GM19324 (cell line): ENCODE measurements around the gene GAB2.

ENCODE experiments used
- ATAC-seq: cut with Tn5 transposase; IDR thresholded peaks from one replicate; pipeline ENCODE4 v1.9.1; 2021; ENCODE audit warnings: mild to moderate bottlenecking, moderate library complexity; ENCODE audit not compliant: unreplicated experiment, low FRiP score

Gene GAB2

DNA sequence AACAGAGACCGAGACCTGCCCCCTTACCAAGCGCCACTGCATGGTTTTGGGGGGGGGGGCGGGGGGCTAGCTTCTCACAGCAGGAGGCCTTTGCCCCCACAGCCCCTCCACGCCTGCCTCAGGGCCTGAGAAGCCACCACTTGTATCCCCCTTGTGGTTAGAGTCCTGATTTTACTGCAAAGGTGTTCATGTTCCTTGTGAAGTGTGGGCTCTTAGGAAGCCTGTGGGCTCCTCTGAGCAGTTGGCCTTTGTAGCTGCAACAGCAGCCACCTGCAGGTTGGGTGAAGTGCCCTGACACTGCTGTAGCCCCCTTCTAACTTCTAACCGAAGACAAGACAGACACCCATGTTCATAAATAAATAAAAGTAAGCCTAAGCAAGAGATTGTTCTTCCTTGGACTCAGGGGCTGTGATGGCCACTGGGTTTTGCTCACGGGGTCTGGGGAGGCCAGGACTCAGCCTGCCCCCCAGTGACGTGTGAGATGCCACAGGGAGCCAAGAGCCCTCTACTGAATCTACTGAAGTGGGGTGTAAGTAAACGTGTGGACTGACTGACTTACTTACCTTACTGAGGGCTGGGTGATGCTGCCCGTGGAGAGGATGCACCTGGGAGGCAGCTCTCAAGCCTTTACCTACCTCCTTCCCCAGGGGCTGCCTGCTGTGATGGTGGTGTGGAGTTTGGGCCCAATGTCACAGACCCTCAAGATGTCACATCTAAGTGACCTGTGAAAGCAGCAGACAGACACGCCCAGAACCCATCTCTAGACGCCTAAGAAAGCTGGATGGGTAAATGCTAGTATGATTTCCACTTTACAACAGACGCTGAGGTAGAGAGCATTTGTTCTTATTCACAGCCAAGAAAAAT, 203.1 kb downstream of the GAB2 start:
- no peak for ATAC-seq

DNA sequence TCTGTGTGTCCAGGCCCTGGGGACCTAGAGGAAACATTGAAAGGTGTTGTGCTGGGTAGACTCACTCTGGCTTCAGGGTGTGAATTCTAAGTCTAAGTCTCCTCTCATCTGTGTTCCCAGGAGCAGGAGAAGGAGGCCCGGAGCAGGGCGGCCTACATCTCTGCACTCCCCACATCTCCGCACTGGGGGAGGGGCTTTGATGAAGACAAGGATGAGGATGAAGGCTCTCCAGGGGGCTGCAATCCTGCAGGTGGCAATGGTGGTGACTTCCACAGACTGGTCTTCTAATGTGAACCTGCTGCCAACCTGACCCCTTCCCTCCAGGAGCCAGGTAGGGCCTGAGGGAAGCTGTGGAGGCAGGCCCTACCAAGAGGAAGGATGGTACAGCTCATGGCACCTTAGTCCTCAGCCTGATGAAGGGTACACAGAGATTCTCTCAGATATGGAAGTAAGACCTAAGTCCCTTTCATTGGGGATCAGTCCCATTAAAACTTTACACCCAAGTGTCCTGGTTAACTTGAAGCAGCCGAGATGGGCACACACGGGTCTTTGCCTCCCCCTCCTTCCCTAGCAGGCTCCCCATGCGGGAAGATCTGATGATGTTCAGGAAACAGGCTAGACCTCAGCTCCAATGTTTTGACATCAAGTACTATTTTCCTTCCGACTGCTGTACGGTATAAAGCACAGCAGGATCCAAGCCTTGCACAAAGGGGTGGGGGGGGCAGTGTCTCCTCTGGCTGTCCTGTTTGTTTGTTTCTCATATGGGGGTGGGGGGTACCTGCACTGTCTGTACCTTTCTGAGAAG, 203.9 kb downstream of the GAB2 start:
- no peak for ATAC-seq

DNA sequence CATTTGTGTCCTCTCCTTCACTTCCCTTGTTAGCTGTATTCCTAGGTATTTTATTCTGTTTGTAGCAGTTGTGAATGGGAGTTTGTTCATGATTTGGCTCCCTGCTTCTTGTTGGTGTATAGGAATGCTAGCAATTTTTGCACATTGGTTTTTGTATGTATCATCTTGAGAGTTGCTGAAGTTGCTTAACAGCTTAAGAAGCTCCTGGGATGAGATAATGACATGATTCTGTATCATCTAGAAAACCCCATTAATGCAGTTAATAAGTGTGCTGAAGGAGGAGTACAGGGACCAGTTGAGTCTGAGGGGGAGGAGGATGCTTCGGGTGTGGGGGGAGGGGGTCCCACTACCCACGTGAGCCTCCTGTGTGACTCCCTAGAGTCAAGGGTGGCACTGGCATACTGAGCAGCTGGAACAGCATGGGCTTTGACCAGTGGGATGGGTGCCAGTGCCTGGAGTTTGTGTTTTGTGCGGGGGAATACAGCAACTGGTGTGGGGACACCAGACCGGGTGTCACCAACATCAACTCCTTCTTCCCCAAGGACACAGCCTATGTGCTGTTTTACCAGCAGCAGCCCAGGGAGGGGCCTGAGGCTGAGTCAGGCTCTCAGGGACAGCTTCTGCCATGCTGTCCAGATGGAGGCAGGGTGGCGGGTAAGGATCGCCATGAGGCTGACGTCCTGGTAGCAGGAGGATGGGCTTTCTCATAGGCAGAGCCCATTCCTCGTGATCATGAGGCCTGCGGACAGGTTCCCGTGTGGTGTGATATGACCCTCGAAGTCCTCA, 204.8 kb downstream of the GAB2 start:
- ATAC-seq = no peak

DNA sequence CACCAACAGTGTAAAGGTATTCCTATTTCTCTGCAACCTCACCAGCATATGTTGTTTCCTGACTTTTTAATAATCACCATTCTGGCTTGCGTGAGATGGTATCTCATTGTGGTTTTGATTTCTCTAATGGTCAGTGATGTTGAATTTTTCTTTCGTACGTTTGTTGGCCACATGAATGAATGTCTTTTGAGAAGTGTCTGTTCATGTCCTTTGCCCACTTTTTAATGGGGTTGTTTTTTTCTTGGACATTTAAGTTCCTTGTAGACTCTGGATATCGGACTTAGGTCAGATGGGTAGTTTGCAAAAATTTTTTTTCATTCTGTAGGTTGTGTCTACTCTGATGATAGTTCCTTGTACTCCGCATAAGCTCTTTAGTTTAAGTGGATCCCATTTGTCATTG, 206.1 kb downstream of the GAB2 start:
- ATAC-seq = no peak

DNA sequence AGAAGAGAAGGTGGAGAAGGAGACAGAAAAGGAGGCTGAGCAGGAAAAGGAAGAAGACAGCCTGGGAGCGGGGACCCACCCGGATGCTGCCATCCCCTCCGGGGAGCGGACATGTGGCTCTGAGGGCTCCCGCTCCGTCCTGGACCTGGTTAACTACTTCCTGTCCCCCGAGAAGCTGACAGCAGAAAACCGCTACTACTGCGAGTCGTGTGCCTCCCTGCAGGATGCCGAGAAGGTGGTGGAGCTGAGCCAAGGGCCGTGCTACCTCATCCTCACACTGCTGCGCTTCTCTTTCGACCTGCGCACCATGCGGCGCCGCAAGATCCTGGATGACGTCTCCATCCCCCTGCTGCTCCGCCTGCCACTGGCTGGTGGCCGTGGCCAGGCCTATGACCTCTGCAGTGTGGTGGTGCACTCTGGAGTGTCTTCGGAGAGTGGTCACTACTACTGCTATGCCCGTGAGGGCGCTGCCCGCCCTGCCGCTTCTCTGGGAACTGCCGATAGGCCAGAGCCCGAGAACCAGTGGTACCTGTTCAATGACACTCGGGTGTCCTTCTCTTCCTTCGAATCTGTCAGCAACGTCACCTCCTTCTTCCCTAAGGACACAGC, 207.5 kb downstream of the GAB2 start:
- ATAC-seq = no peak

DNA sequence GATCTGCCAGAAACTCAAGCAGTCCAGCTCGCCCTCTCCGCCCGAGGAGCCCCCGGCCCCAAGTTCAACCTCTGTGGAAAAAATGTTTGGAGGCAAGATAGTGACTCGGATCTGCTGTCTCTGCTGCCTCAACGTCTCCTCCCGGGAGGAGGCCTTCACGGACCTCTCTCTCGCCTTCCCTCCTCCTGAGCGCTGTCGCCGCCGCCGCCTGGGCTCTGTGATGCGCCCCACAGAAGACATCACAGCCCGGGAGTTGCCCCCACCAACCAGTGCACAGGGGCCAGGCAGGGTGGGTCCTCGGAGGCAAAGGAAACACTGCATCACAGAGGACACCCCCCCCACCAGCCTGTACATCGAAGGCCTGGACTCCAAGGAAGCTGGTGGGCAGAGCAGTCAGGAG, 208.1 kb downstream of the GAB2 start:
- no peak for ATAC-seq

DNA sequence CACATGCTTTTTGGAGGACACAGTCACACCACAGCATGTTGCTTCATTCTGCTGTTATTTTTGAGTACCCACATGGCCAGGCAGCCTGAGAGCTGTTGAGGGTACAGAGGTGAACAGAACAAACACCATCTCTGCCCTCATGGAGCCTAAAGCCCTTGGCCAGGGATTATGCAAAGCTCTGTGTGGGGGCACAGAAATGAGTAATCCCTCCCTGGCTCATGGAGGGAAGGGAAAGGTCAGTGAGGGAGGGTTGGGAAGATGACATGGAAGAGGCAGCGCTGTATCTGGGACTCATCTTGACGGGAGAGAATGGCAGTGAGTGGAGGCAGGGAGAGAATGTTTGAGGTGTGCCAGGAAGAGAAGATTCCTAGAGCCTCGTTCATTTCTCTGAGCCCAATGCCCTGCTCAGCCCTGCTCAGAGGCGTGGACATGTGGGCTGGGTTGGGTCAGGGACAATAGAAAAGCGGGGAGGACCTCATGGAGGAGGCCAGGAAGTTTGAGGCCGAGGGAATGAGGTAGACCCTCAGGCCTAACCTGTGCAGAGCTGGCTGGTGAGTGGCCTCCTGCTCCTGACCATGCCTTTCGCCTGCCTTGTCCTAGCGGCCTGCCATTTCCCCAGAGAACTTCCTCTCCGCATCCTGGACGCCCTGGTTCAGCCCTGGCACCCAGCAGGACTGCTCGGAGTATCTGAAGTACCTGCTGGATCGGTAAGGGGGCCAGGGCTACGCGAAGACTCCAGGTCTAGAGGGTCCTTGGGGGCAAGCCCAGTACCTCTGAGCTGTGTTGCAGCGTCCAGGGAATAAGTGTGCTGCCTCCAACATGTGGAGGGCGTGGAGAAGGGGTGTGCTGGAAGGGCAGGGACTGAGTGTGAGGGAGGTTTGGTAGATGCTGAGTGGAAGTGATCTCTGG, 209.1 kb downstream of the GAB2 start:
- no peak for ATAC-seq

DNA sequence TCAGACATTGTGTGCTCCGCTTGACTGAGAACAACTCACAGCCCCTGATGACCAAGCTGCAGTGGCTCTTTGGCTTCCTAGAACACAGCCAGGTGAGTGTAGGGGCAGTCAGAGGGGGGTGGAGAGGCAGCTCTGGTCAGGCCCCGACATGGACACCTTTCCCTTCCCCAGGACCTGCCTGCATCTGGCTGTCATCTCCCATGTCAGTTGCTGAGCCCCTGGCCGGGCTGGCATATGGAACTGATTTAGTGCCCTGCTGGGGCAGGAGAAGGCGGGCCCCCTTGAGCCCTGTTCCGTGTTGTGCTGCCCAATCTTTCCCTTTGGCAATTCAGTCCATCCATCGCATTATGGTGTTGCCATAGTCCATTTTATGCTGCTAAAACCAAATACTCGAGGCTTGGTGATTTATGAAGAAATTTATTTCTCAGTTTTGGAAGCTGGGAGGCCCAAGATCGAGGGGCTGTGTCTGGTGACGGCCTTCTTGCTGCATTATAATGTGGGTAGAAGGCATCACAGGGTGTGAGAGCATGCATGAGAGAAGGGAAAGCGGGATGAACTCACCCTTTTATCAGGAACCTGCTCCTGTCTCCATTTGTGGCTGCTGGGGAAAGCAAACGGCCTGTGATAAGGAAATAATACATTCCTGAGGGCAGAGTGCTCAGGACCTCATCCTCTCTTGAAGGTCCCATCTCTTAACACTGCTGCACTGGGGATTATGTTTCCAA, 209.9 kb downstream of the GAB2 start:
- no peak for ATAC-seq

DNA sequence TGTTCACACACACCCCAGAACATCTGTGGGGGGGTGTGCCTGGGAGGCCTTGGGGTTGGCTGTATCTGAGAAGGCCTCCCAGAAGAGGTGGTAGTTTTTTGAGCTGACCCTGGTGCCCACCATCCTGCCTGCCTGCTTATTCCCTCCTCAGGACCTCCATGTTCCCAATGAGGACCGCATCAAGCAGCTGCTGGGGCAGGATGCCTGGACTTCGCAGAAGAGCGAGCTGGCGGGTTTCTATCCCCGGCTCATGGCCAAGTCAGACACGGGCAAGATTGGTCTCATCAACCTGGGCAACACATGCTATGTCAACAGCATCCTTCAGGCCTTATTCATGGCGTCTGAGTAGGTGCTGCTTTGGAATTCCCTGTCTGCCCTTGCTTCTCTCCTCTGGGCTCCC, 211.9 kb downstream of the GAB2 start:
- no peak for ATAC-seq

DNA sequence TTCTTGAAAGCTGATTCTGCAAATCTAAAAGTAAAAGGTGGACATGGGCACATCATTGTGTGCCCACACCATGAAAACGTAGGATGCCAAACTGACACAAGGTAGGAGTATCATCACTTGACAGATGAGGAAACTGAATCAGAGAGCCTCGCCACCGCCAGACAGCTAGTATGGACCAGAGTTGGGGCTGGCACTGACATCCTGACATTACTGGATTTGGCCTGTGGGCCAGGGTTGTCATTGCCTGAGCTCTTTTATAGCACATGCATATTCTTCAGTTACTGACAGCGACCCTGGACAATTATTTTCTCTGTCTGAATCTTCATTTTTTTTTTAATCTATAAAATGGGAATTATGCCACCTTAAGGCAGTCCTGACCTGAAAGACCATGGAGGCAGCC, 212.4 kb downstream of the GAB2 start:
- no peak for ATAC-seq

DNA sequence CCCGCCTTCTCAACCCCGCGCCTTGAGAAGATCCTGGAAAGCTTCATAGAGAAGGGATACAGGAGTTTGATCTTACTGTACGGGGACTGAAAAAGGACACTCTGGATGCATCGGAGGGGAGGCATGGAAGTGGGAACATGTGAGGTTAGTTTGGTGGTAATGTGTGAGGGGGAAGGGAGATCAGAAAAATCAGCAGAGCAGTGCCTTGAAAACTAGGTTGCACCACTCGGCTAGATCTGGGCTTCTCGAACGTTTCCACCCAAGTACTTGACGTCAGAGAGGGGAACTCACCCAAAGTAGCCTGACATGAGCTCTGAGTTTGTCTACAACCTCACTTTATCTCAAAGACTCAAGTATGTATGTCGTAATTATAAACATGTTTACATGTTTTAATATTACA, 214.4 kb downstream of the GAB2 start:
- ATAC-seq = no peak

DNA sequence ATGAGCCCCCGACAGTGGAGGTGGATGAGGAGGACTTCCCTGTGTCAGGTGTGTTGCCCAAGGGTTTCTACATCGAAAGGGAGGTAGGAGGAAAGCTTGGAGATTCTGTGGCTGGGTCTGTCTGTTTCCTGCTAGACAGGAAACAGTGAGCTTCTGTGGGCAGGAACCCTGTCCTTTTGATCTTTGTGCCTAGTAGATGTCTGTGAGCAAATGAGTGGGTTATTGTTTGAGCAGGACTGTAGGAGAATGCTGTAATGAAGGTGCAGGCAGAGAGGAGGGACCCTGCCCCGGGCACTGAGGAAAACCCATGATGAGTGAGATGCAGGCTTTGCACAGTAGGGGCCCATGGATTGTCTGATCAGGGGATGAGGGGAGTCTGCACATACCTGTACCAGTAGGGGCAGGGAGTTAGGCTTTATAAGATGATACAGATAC, 214.9 kb downstream of the GAB2 start:
- no peak for ATAC-seq

DNA sequence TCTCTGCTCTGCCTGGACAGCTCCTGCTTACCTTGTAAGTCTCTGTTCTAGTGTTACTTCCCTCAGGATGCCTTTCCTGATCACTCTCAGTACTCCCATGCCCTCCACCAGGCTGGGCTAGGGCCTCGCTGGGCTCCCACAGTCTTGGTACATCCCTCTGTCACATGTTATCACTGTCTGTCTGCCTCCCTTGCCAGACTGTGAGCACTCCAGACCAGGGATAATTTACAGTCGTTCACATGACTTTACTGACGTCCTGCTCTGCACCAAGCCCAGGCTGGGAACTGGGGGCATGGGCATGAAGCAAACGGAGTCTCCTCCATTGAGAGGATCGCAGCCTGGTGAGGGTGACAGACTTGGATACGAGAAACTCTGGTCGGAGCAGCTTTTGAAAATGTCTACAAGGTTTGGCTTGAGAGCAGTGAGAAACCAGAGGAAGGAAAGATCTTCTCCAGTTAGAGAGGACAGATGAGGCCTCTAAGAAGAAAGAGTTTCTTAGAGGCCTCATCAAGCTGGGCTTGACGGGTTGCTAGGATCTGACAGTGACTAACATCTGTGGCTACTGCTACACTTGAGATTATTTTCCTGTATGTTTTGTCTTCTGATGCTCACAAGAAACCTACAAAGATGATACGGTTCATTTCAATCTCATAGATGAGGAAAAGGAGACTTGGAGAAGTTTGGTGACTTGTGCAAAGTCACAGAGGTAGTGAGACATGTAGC, 216.4 kb downstream of the GAB2 start:
- ATAC-seq = no peak

DNA sequence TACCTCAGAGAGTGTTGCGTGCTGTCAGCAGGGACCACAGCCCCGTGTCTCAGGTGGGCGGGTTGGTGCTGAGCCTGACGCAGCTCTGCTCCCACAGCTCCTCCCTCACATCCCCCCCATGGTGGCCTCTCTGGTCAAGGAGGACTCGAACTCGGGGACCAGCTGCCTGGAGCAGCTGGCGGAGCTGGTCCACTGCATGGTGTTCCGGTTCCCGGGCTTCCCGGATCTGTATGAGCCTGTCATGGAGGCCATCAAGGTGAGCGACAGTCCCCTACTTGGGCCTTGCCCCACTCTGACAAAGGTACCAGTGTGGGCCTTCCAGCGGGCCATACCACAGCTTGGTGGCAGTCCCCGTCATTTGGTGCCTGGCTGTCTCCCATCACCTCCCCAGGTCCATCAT, 217.1 kb downstream of the GAB2 start:
- ATAC-seq = no peak

DNA sequence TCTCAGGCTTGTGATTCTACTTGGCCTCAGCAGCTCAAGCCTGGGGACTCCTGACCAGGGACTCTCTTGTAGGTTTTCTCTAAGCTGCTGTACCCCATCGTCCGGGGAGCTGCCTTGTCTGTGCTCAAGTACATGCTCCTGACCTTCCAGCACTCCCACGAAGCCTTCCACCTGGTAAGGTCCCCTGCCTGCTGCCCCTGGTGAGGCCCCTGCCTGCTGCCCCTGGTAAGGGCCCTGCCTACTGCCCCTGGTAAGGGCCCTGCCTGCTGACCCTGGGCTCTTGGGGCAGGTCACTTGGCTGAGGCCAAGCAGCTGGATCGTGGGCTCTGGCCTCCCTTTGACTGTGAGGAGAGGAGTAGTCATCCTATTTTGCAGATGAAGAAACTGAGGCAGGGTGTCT, 217.6 kb downstream of the GAB2 start:
- no peak for ATAC-seq

DNA sequence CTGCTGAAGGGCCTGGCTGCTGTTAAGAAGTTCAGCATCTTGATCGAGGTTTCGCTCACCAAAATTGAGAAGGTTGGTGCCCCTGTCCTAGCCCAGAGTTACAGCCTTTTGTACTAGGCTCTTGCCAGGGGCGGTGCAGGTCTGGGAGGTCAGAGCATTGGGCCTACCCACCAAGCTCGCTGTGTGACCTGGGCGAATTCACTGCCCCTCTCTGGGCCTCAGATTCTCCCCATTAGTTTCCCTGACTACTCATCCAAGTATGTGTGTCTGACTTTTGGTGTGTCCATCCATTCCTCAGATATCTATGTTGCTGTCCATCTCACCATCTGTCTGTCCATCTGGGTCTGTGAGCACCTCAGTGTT, 218.0 kb downstream of the GAB2 start:
- no peak for ATAC-seq

DNA sequence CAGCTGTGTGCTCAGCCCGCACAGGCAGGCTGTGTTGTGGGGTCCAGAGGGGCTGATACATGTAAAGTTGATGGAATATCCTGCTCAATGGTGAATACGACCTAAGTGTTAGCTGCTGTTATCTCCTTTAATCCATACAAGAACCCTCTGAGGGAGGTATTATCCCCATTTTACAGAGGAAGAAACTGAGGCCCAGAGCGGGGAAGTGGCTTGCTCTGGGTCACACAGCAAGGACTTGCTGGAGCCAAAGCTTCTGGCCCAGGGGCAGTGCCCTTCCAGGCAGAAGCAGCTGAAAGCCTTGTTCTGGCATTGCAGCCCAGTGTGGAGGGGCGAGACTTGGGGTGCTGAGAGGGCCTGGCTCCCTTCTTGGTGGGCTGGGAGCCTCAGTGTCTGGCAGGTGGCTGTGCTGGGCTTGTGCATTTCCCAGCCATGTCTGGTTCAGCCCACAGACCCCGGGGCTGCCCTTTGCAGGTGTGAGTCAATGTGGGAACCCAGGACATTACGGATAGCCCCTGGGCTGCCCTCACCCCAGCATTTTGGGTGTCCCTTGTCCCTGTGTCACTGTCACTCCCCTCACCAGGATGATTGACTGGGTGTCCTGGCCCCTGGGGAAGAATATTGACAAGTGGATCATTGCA, 218.5 kb downstream of the GAB2 start:
- ATAC-seq = no peak

DNA sequence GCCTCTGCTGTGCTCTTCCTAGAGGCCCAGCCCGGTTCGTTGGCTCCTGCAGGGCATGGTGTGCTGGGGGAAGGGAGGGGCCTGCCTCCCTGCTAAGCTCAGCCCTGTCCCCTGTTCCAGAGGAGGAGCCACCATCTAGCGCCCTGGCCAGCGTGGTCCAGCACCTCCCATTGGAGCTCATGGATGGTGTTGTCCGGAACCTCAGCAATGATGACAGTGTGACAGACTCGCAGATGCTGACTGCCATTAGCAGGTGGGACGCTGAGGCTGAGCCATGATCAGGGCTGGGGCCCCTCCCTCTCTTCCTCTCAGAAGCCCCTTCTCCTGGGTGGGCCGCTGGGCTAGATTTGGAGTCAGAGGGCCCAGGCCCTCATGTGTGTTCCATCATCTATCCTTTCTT, 219.8 kb downstream of the GAB2 start:
- ATAC-seq = no peak
